Stimulated activated CD8-positive, alpha-beta memory T cell treated with anti-CD3 and anti-CD28 coated beads, Interleukin-7, amount 100 ng/mL, for 48 hours (primary cell): ENCODE results near the gene BICD1.
A peak's percentile ranks its signal among the peaks of the same experiment; 100 is the strongest.

Experiments
- DNase-seq, 2 donors: peaks; one replicate each; pipeline ENCODE4 v3.0.0-alpha.2; 2020; ENCODE audit warnings: low read depth in 1 of 2; ENCODE audit errors: extremely low read depth in 1 of 2

Gene BICD1

DNA sequence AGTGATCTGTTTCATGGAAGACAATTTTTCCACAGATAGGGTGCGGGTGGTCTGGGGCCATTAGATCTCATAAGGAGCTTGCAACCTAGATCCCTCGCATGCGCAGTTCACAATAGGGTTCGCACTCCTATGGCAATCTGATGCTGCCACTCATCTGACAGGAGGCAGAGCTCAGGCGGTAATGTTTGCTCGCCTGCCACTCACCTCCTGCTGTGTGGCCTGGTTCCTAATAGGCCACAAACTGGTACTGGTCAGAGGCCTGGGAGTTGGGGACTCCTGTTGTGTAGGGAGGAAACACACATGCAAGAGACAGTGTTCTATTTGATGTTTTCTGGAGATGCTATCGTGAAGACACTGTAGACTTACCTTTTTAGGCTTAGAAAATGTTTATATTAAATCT lies 215.7 kb downstream of the BICD1 start:
- no peak for DNase-seq

DNA sequence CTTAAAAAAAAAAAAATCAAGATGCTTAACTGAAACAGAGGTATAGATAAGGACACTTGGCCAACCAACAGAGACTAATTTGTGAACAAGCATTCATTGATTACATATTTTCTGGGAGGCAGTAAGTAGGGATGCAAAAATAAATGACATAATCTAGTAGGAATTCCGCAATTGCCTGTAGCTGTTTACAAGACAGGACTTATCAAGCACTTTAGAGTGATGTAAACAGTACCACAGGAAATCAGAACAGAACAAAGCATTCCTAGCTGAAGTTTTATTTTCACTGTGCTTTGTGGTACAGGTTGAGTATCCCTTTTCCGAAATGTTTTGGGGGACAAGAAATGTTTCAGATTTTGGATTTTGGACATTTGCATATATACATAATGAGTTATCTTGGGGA lies 224.5 kb downstream of the BICD1 start:
- no peak for DNase-seq

DNA sequence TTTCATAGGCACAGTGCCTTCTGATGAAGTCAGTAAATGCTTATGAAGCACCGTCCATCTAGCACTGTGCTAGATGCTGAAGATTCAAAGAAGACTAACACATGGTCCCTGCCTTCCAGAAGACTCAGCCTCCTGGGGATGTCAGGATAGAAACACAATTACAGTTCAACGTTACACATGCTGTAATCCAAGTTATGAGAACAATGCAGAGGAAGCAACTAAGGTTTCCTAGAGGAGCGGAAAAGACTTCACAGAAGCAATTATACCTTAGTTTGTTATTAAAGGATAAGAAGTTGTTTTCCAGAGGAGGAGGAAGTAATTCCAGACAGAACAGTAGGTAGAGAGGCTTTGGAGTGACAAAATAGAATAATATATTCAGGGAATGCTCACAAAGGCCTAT lies 225.8 kb downstream of the BICD1 start:
- DNase-seq = no peak

DNA sequence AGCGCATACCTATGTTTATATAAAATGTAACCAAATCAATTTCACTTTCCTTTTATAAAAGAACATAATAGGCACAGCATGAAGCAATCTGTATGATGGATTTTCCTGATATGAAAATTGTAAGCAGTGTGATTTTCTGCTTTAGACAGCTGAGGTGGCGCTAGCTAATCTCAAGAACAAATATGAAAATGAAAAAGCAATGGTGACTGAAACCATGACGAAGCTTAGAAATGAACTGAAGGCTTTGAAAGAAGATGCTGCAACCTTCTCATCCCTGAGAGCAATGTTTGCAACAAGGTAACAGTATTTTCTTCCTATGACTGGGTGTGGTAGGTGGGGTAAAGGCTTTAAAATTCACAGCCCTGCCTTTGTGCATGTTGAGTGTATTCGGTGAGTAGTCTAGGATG lies 227.7 kb downstream of the BICD1 start:
- no peak for DNase-seq

DNA sequence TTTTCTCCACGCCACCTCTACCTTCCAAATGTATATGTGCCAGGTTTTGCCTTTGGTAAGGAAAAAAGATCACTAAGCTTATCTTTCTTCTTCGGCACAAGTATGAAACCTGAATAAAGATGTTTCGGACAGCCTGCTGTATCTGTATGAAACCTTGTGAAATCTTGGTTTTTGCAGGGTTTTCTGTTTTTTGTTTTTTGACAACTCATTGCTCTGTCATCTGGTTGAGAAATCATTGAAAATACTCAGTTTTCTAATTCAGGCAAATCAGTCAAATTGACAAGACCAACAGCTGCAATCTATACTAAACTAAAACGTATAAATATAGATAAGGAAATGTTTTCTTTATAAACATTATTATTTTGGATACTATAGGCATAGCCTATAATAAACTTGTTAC lies 229.6 kb downstream of the BICD1 start:
- DNase-seq = no peak

DNA sequence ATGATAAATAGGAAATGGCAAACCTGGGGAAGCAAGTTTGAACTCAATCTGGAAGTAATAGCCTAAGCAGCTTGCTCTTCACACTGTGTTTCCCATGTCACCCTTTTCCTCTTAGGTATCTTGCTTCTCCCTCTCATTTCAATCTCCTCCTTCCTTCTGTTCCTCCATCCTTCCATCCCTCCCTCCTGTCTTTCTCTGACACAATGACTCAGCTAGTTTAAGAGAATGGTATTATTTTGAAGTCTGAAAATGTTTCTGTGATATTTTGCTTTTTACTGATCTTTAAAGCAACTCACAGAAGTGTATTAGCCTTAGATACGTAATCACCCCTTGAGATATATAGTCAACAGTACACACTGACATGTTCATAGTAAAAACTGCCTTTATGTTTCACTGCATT lies 236.8 kb downstream of the BICD1 start:
- no peak for DNase-seq

DNA sequence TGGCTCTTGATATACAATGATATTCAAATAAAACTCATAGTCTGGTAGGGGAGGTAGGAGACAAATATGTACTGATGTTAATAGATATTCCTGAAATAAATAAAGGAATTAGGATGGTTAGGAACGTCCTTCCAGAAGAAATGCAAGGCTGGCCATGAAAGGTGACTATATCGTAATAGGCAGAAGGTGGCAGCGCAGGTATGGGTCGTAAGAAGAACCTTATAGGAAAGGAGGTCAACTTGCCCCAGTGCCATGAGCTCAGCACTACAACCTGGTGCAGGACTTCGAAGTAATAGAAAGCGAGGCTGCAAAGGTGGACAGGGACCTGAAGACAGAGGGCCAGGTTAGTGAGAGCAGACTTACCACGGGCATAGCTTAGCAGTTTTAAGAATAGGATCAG lies 237.4 kb downstream of the BICD1 start:
- DNase-seq = no peak

DNA sequence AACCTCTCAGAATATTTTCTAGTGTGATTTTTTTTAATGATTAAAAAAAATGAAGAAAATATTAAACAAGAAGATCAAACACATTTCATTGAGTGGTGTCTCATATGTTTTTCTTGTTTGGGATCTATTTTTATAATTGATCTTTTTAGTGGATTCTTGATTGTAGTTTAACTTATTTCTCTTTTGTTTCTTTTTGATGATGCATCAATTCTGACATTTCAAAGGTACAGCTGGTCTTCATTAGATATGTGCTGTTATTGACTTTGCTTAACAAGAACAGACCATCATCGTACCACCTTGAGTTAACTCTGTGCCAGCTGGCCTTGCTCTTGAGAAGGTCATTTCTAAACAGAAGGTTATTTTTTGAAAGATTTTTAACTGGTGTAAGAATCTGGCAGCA lies 246.9 kb downstream of the BICD1 start:
- DNase-seq = no peak

DNA sequence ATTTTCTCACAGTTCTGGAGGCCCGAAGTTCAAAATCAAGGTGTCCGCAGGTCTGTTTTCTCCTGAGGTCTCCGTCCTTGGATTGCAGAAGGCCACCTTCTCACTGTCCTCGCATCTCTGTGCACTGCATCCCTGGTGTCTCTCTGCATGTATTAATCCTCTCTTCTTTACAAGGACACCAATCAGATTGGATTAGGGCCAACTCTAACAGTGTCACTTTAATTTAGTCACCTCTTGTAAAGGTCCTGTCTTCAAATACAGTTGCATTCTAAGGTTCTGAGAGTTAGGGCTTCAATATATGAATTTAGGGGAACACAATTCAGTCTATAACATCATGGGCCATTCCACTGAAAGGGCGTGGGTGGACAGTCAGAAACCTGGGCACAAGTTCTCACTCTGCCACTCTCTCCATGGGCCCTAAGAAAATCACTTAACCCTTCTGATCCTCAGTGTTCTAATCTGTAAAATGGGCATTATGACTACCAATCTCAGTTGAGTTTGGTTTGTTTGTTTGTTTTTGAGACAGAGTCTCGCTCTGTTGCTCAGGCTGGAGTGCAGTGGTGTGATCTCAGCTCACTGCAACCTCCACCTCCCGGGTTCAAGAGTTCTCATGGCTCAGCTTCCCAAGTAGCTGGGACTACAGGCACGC lies 251.1 kb downstream of the BICD1 start:
- no peak for DNase-seq

DNA sequence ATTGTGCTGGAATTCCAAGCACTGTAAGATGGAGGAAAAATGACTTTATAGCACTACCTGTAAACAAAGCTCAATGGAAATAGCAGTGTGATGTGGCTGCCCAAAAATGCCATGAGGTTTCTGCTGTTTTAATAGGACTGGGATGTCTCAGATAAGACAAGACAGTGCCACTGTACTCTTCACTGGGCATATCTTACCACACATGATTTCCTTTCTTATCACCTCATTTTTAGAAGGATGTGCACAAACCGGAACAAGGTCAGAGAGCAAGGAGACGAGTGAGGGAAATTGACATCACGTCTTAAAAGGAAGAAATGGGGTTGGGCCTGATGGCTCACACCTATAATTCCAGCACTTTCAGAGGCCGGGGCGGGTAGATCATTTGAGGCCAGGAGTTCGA lies 254.3 kb downstream of the BICD1 start:
- no peak for DNase-seq

DNA sequence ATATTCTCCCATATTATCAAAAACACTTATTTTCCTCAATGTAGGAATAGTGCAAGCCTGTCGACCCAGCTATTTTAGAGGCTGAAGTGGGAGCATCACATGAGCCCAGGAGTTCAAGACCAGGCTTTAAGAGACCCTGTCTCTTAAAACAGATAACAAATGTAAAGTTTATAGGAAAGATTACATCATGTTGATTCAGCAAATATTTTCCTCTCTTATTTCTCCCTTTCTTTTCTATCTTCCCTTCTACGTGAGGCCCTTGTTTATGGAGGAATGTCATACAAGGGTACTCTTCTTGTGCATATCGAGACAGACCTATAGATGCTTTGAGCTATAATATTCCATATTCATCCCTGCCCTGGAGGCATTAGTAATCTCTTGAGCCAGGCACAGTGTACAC lies 256.2 kb downstream of the BICD1 start:
- DNase-seq = no peak

DNA sequence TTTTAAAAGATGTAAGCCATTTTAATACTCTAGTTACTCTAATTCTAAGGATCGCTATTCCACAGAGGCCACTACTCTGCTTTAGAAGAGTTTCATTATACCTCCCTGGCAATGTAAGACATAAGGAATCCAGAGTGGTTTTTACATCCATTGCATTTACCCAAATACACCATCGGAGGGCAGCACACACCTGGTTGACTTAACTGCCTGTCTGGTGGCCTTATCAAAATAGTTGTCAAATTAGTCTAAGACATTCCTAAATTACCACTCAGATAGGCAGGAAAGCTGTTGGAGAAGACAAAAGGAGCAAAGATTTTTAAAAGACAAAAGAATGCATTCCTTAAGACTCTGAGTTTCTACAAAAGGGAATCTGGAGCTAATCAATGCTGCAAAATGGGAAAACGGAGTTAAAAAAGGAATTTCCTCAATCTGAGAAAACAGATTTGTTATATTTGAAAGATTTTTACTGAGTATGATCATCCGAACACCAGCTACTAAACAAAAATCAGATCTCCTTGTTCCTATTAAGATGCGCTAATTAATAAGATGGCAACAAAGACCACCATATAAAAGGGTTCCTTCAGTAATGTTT lies 258.9 kb downstream of the BICD1 start:
- peak in 1 of 2 donors; percentile 2 for DNase-seq

DNA sequence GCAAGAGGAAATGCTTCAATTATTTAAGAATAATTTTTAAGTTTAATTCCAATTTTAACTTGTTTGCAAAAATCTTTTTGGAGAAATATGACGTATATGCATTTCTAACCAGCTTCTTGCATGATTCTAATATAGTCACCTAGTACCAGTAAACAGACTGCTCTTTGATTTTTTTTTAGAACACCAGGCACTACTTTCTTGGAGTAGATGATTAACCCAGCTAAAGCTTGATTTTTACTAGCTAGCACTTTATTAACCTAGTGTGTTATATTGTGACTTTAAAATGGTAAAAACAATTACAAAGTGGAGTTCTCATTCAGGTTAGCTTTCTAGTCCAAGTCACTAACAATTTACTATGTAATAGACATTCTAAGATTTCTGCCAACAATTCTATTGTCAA lies 260.1 kb downstream of the BICD1 start:
- no peak for DNase-seq

DNA sequence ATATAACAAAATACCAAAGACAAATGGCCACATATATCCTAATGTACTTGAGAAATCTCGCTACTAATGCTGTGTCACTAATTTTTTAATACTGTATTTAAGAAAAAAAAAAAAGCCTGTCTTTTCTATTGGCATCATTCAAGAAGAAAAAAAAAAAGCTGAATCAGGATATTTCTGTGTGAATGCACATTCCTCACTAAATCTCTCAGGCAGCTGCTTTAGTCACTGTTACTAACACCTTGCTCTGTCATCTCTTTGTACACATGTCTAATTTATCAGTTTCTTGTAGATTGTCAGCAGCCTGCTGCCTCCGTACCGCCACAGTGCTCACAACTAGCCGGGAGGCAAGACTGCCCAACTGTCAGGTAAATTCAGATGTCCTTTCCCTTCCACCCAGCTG lies 260.7 kb downstream of the BICD1 start:
- no peak for DNase-seq

DNA sequence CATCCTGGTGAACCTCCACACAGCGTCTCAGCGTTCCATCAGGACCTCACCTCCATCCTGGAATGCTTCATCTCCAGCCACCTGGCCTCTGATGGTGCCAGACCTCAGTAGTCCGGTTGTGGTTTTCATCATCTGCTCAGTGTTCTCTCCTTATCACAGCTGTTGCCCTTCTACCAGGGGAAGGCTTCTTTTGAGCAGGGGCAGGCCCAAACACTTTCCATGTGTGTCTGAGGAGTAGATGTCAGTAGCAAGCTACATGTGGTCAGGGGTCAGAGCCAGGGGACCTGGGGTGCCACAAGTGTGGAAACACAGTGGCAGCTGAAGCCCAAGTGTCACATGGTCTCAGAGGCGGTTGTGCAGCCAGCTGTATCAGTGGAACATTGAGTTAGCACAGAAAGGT lies 262.6 kb downstream of the BICD1 start:
- DNase-seq = no peak

DNA sequence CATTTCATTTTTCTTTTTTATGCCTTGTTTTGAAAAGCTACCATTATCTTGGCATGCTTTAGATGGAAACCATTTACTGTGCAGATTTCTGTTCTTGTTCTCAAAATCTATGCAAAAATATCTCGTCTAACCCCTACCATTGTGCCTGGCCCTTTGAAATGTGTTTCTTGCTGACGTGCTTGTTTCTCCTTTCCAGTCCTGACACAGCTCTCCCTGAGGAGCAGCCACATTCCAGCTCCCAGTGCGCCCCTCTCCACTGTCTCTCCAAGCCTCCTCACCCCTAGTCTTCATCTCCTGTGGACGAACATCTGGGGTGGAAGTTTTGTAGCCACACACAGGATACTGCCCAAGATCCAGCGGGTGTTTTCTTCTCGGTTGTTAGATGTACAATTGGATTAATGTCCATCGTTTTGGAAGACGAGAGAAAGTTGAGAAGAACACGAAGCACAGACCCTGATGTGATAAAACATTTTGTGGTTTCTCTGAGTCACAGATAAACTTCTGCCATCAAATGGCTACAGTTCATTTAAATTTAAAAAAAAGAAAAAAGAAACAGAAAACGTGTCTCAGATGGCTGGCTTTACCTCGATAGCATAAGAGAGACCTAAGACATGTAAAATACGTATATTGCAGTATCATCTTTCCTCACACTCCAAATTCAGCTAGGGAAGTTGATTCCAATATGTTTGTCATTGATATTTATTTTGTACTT lies 270.9 kb downstream of the BICD1 start:
- no peak for DNase-seq

DNA sequence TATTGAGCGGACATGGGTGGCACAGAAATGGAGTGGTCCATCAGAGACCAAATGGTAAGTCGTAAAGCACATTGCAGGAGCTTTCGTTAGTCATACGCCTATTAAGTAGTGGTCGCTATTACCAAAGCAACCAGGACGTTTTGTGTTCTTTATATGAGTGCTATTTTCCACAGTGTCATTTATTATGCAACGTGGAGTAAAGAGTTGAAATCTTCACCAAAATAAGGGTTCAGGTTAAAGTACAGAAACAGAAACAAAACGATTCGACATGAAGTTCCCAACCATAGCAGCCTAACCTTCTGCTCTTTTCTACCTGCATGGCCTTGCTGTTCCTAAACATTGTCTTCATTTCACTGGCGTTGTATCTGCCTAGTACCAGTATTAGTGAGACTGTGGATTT lies 272.6 kb downstream of the BICD1 start:
- no peak for DNase-seq

DNA sequence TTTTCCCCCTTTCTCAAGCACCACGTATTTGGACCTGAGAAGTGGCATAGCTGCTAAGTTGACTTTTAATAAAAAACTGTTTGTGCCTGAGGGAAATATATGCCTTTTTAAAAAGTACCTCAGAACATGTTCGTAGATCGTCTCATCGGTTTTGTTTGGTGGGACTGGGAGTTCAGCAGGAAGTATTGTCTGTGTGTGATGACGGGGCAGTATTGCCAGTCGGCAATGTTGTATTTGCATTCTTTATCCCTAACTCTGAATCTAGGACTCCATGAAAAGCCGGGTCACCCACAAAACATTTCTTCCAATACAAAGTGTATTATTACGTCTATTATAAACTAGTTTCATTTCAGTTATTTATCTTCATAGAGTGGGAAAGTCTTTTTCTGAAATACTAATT lies 273.0 kb downstream of the BICD1 start:
- DNase-seq = no peak

DNA sequence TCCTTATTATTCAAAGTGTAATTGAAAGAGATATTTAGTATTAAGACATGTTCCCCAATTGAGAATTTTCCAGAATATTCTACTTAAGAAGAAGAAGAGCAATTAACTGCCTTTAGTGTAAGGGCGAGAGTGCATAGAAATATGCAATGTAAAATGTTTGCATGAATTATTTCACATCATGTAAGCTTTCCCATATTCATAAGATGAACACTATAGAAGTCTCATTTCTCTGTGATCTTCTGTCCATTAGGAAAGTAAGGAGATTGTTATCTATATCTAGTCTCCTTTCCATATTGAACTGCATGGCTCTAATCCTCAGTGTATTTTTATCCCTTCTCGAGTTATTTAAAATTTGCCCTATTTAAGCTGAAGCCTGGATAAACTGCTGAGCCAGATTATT lies 275.6 kb downstream of the BICD1 start:
- no peak for DNase-seq

DNA sequence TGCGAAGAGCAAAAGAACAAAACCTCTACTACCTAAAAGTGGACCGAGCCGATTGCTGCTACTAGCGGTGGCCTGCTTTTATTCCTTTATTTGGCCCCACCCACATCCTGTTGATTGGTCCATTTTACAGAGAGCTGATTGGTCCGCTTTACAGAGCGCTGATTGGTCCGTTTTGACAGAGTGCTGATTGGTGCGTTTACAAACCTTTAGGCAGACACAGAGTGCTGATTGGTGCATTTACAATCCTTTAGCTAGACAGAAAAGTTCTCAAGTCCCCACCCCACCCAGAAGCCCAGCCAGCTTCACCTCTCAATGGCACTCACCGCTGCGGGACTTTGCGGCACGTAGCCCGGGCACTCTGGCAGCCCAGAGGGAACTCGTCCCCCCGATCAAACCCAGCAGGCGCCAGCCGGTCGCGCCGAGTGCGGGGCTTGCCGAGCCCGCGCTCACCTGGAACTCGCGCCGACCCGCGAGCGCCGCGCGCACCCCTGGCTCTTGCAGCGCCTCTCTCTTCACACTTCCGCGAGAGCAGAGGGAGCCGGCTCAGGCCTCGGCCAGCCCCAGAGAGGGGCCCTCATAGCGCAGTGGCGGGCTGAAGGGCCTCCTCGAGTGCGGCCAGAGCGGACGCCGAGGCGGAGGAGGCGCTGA lies 284.0 kb downstream of the BICD1 start:
- peak in 1 of 2 donors; percentile 4 for DNase-seq

DNA sequence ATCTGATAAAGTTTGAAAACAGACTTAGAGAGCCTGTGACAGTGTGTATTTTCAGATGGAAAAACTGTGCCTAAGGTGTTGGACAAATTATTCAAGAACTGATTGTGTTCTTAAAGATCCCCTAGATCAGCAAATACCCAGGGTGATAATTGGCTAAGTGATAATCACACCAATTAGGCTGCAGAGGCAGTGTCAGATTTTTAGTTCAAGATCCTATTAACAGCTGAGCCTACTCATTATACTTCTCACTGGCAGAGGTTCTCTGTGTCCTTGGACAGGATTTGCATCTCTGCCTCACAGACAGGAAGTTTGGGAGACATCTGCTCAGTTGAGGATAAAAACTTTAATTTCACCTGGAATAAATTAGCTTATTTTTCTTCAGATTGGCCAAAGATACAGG lies 288.4 kb downstream of the BICD1 start:
- DNase-seq = no peak

DNA sequence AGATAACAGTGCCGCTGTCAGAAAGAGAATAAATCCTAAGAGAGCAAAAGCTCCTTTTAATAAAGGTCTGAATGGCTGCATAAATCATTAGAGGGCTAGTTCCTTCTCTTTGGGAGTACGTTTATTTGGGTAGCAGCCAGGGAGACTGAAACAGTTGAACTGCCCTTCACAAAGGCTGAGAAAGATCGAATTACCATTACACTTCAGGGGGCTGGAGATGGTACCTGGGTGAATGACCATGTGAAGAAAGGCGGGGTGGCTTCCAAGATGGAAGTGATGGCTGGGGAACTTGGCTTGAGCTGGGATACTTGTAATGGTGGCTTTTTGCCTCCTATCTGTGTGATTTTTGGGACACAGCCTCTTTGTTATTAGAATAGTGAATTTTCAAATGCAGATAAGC lies 291.0 kb downstream of the BICD1 start:
- DNase-seq = no peak
